GM19035 (cell line): ENCODE data around the gene OXLD1.

Experiments used
- ATAC-seq: cut with Tn5 transposase; IDR thresholded peaks from one replicate; pipeline ENCODE4 v1.9.1; 2021; ENCODE audit not compliant: unreplicated experiment

The OXLD1 gene

GRCh38 chr17:81655378-81656117, 10.9 kb downstream of the OXLD1 start:
- ATAC-seq = no peak

- no peak for ATAC-seq
These were observed 13.3 kb downstream of the OXLD1 start for GRCh38 chr17:81652906-81653771.

- ATAC-seq = no peak
These were observed 14.7 kb downstream of the OXLD1 start for GRCh38 chr17:81651692-81652091.

GRCh38 chr17:81650951-81651350, 15.5 kb downstream of the OXLD1 start:
- no peak for ATAC-seq

GRCh38 chr17:81648707-81649085, 17.7 kb downstream of the OXLD1 start:
- ATAC-seq = no peak

- ATAC-seq = no peak
These were observed 18.2 kb downstream of the OXLD1 start for GRCh38 chr17:81648013-81648706.

- ATAC-seq = no peak
These were observed 18.8 kb downstream of the OXLD1 start for GRCh38 chr17:81647640-81648012.

GRCh38 chr17:81646869-81647600, 19.4 kb downstream of the OXLD1 start:
- ATAC-seq = no peak

- no peak for ATAC-seq
These were observed 21.1 kb downstream of the OXLD1 start for GRCh38 chr17:81644976-81645952.

- ATAC-seq = no peak
These were observed 21.9 kb downstream of the OXLD1 start for GRCh38 chr17:81644496-81644895.

GRCh38 chr17:81641825-81642489, 24.4 kb downstream of the OXLD1 start:
- ATAC-seq = no peak

- ATAC-seq = no peak
These were observed 26.4 kb downstream of the OXLD1 start for GRCh38 chr17:81640011-81640410.

- no peak for ATAC-seq
These were observed 27.7 kb downstream of the OXLD1 start for GRCh38 chr17:81638683-81639082.

GRCh38 chr17:81636505-81637288, 29.7 kb downstream of the OXLD1 start, which contains the start of the genes NPLOC4 and TSPAN10:
Gene NPLOC4 (minus strand): TSS chr17:81637112. CDS start chr17:81636930, 182 bp downstream.
Gene TSPAN10 (plus strand): TSS chr17:81637196. CDS start chr17:81642413, 5,217 bp downstream.
- peak; percentile 88 for ATAC-seq

- ATAC-seq = no peak
These were observed 30.4 kb downstream of the OXLD1 start for GRCh38 chr17:81635973-81636504.

- no peak for ATAC-seq
These were observed 31.0 kb downstream of the OXLD1 start for GRCh38 chr17:81635431-81635830.

- no peak for ATAC-seq
These were observed 34.9 kb downstream of the OXLD1 start for GRCh38 chr17:81631482-81631881.

- no peak for ATAC-seq
These were observed 36.1 kb downstream of the OXLD1 start for GRCh38 chr17:81630274-81630673.
